Cerebellar cortex (tissue), 1 donor: ENCODE measurements around the gene RERE.
"Not testable (repeated sequence)": the region's sequence is repeated elsewhere in the genome, so short reads cannot be mapped to it uniquely, and the experiment has no call there.

Experiments used
- DNase-seq: peaks from one replicate; pipeline ENCODE4 v3.0.0-alpha.2; 2015; ENCODE audit warnings: low spot score

Gene RERE

DNA sequence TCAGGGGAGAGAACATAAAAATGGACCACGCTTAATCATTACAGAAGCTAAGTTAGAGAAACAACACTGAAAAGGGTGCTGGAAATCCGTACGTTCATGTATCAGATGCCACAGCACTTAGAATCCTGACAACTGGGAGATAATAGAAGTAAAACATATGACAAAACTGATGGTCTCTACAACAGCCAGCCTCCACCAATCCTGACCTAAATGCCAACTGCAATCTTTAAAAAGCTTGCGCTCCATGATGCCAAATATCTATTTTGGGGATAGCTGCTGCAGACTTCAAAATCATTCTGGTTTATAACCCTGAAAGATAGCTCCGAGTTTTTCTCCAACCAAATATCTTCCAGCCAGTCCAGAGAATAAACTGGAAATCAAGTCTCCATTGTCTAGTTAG, 178.3 kb downstream of the RERE start:
- DNase-seq: peak; percentile 71

- no peak for DNase-seq
Observed at GRCh38 chr1:8633741-8634501, 183.5 kb downstream of the RERE start.

GRCh38 chr1:8632102-8632501, 185.3 kb downstream of the RERE start:
- DNase-seq: no peak

DNA sequence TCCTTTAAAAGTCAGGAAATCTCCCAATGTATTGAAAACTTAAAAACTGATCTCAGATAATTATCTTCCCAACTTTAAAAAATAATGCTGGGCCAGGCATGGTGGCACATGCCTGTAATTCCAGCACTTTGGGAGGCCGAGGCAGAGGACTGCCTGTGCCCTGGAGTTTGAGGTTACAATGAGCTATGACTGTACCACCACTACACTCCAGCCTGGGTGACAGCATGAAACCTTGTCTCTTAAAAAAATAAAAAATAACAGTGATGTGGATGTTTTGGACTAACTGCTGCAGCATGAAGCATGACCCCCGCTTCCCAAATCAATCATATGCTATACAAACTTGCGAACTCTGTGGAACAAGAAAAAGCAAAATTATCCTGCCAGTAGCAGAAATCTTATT, 186.3 kb downstream of the RERE start:
- no peak for DNase-seq

GRCh38 chr1:8629241-8630091, 188.0 kb downstream of the RERE start:
- peak; percentile 88 for DNase-seq

- DNase-seq: no peak
Observed at GRCh38 chr1:8628606-8629005, 188.8 kb downstream of the RERE start.

- DNase-seq: no peak
Observed at GRCh38 chr1:8627728-8628127, 189.7 kb downstream of the RERE start.

GRCh38 chr1:8625981-8626898, 191.2 kb downstream of the RERE start:
- no peak for DNase-seq

DNA sequence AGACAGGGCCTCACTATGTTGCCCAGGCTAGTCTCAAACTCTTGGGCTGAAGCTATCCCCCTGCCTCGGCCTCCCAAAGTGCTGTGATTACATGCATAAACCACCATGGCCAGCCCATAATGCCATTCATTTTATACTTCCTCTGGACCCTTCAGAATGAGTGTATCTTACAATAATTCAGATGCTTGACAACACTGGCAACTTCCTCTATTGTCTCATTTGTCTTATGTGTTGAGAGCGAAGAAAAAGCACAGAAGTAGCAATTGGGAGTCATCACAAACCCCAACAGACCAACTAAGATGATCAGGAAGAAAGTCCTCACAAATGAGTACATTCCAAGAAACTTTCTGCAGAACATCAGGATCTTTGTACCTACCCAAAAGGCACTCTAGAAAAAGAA, 191.9 kb downstream of the RERE start:
- no peak for DNase-seq

DNA sequence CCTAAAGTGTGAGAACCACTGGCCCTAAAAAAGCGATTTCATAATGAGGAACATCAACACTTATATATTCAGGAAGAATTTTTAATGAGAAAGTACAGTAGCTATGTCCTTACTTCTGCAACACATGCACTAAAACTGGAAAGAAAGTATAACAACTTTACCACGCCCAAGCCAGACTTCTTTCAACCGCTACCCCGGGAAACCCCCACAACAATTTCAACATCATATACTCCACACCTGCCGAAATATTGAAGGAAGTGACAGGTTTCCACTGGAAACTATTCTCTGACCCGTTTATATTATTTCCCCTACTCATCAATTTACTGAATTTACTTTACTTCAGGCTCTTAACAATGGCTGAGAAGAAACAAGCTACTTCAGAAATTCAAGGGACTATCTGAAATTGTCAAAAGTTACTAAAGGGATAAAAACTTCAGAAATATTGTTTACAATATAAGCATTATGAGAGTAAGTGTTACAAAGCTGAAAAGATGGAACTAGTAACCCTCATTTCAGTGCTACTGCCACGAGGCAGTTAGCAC, 193.7 kb downstream of the RERE start:
- DNase-seq: not testable (repeated sequence)

- DNase-seq: not testable (repeated sequence)
Observed at GRCh38 chr1:8621785-8622348, 195.6 kb downstream of the RERE start.

DNA sequence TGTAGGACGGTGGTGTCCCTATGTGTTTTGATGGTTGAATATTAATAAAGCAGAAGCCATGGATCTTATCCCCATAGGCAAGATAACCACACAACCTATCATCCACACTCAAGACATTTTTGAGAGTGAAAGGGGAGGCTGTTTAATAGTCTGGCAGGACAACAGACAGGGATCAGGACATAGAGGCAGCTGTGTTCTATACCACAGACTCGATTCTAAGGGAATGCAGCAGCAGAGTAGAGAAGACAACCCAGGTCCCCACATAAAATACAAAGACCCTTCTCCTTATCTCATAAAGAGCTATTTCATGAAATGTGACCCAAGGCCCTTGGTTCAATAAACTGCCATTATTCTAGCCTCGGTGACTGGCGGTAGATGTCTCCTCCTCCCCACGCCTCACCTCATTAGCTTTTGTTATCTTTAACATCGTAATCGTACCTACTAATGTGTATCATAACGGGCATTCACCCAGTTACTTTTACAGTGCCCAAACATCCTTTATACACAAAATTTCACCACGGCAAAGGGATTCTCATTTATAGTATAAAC, 196.3 kb downstream of the RERE start:
- not testable (repeated sequence) for DNase-seq

GRCh38 chr1:8619917-8620502, 197.4 kb downstream of the RERE start:
- DNase-seq: not testable (repeated sequence)

GRCh38 chr1:8619419-8619818, 198.0 kb downstream of the RERE start:
- not testable (repeated sequence) for DNase-seq

DNA sequence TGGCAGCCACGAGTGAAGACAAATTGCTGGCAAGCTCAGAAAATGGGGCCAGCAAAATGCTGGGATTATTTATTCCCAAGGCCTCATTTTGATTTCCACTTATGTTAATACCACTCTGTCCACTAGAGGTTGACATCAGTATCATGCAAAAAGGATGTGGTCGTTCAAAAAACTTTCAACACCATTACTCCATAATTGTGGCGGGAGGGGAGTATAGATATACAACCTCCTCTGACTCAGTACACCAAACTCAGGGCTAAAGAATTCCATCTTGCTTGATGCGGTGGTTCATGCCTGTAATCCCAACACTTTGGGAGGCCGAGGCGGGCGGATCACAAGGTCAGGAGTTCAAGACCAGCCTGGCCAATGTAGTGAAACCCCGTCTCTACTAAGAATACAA, 200.6 kb downstream of the RERE start:
- DNase-seq: not testable (repeated sequence)

DNA sequence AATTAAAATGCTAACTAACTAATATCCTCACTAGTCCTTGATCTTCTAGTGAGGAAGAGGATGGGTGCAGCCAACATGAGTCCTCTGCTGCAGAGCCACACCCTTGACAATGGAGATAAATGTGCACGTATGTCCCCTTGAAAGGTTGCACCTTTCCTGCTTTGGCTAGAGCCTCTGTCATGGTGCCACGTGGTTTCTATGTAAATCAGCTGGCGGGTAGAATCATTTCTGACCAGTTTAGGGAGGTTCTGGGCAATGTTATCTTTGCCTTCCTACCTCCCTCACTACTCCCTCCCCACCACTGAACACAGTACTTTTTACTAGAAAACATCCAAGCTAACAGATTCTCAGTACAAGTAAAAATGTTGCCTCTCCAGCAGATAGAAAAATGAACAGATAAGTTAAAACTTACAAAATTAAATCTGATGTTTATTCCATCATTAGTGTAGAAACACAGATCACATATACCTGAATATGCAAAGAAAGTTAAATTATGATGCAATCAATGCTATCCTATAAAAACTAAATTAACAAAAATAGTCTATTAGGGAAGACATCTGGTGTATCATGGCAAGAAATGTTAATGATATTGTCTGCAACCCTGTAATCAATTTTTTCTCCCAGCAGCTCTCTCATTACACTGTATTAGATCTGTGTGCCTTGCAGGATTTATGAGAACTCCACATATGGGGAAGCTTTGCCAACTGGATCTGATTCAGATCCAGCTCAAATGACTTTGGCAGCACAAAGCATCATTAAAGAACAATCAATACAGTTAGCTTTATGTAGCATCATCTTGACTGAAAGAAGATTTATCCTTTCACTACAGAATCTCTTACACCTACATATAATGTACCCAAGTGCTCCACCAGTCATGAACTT, 205.6 kb downstream of the RERE start:
- not testable (repeated sequence) for DNase-seq

DNA sequence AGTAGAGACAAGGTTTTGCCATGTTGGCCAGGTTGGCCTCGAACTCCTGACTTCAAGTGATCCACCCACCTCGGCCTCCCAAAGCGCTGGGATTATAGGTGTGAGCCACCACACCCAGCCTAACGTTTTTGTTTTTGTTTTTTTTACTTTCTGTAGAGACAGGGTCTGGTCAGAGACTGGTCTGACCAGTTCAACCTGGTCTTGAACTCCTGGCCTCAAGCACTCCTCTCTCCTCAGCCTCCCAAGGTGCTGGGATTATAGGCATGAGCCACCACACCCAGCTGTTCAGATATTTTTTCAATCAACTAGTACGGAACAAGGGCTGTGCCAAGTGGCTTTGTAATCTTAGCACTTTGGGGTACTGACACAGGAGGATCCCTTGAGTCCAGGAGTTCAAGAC, 209.5 kb downstream of the RERE start:
- no peak for DNase-seq

DNA sequence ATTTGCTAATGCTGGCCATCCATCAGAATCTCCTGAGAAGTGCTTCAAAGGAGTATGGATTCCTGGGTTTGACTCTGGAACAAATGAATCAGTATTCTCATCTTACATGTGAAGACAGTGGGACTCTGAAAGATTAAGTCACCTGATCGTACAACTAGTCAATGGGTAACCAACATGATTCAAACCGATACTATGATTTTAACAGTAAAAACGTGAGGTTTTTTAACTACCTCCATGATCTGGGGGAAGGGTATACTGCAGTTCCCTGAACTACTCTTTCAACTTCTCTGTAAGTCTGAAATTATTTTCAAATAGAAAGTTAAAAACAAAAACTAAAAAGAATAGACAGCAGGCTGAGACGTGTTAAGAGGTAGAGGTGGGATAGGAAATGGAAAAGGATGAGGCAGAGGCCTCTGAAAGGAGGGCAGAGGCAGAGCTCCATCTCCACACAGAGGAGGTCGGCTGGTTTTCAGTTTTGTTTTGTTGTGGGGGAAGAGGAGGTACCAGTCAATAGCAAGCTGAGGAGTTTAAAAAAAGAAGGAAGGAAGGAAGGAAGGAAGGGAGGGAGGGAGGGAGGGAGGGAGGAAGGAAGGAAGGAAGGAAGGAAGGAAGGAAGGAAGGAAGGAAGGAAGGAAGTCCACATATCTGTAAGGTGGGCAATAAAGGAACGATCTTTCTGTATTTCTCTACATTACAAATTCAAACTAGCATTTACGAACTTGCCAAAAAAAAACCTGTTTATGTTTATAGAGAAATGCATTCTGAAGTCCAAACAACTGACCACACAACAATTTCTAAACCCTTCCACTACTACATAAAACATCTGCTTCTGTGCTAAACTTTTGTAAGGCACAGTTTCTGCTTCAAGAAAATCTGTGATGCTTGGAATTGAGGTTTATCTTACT, 213.1 kb downstream of the RERE start:
- no peak for DNase-seq

- no peak for DNase-seq
Observed at GRCh38 chr1:8603220-8603616, 214.2 kb downstream of the RERE start.
